WTC11 (cell line): ENCODE results near the gene NLGN1.

Experiments
- TF ChIP-seq, protein P1 (sequence below): fragments of 200-600 bp; IDR thresholded peaks from 2 replicates; pipeline ENCODE4 v1.8.0; 2022; ENCODE audit warnings: antibody characterized with exemption
- TF ChIP-seq, protein P2 (sequence below): sonication (generic); formaldehyde crosslinking; IDR thresholded peaks from 2 replicates; pipeline ENCODE4 v1.8.1; 2023; ENCODE audit warnings: mild to moderate bottlenecking, missing genetic modification reagents, moderate library complexity

DNA sequence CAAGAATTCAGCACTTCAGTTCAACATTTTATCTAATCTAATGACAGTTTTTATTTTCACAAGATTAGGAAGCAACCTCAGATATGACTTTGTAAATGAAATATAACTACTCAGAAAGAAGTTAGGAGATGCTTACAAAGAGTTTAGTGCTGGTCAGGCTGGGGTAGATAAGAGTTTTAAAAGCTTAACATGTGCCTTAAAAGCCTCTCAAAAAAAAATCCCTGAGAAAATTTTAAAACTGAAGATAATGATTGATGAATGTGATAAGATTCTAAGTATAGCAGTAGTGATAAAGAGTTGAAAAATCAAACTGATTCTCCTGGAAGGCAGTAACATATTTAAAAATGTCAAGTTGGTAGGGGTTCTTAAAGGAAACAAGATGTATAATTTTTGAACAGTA is 478.2 kb downstream of the NLGN1 start:
- TF ChIP-seq, protein P1, sequence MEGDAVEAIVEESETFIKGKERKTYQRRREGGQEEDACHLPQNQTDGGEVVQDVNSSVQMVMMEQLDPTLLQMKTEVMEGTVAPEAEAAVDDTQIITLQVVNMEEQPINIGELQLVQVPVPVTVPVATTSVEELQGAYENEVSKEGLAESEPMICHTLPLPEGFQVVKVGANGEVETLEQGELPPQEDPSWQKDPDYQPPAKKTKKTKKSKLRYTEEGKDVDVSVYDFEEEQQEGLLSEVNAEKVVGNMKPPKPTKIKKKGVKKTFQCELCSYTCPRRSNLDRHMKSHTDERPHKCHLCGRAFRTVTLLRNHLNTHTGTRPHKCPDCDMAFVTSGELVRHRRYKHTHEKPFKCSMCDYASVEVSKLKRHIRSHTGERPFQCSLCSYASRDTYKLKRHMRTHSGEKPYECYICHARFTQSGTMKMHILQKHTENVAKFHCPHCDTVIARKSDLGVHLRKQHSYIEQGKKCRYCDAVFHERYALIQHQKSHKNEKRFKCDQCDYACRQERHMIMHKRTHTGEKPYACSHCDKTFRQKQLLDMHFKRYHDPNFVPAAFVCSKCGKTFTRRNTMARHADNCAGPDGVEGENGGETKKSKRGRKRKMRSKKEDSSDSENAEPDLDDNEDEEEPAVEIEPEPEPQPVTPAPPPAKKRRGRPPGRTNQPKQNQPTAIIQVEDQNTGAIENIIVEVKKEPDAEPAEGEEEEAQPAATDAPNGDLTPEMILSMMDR = no peak
- TF ChIP-seq, protein P2, sequence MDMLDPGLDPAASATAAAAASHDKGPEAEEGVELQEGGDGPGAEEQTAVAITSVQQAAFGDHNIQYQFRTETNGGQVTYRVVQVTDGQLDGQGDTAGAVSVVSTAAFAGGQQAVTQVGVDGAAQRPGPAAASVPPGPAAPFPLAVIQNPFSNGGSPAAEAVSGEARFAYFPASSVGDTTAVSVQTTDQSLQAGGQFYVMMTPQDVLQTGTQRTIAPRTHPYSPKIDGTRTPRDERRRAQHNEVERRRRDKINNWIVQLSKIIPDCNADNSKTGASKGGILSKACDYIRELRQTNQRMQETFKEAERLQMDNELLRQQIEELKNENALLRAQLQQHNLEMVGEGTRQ = no peak
